ENCODE results near the gene UACA. TPM values are rescaled to one million over a fixed set of nuclear protein-coding genes. Genes with fewer than 3 reads are reported as not detected.
"Not testable (repeated sequence)": the region's sequence is repeated elsewhere in the genome, so short reads cannot be mapped to it uniquely, and the experiment has no call there.

Gene UACA
- polyA plus RNA-seq, 1 donor (not counting 4 experiments of a cell fraction or from before 2014, with no cell fraction given) = 26.6 TPM

- Histone ChIP-seq H3K27ac (ENCODE audit: control insufficient read depth, insufficient read depth, low read length) (no peak overlapping the region), H3K4me2 (ENCODE audit: control insufficient read depth, extremely low read depth, insufficient read depth, low read depth, low read length) (no peak overlapping the region), H3K36me3 (ENCODE audit: control insufficient read depth in 2 of 2, extremely low read depth in 1 of 2, insufficient read depth in 2 of 2, low read length in 2 of 2) (no peaks in the 10 kb centered on the region), H2AFZ (ENCODE audit: control insufficient read depth, low read length) (no peak overlapping the region), H3K9ac (ENCODE audit: control insufficient read depth, extremely low read depth, insufficient read depth, low read length) (no peak overlapping the region), H3K4me1 (ENCODE audit: control insufficient read depth, extremely low read depth, insufficient read depth, low read length) (no peaks in the 10 kb centered on the region), H4K20me1 (ENCODE audit: control insufficient read depth, extremely low read depth, insufficient read depth, low read length) (no peaks in the 10 kb centered on the region), H3K79me2 (ENCODE audit: control insufficient read depth, insufficient read depth, low read length) (no peaks in the 10 kb centered on the region), H3K9me1 (ENCODE audit: control insufficient read depth, extremely low read depth, insufficient read depth, low read length) (no peaks in the 10 kb centered on the region), H3K27me3 (ENCODE audit: control insufficient read depth, extremely low read depth, insufficient read depth, low read length) (peaks cover 7% of the 10 kb centered on the region), H3K9me3 (ENCODE audit: control insufficient read depth, low read depth, low read length) (no peaks in the 10 kb centered on the region), H3K4me3 (ENCODE audit: control insufficient read depth in 2 of 3, extremely low read depth in 1 of 3, insufficient read depth in 2 of 3, low read depth in 1 of 3, low read length in 3 of 3) (no peak overlapping the region)
- no peak for TF ChIP-seq EZH2 (IDR thresholded peaks at IDR 0.05; ENCODE audit: low read length)
- TF ChIP-seq, protein P1, sequence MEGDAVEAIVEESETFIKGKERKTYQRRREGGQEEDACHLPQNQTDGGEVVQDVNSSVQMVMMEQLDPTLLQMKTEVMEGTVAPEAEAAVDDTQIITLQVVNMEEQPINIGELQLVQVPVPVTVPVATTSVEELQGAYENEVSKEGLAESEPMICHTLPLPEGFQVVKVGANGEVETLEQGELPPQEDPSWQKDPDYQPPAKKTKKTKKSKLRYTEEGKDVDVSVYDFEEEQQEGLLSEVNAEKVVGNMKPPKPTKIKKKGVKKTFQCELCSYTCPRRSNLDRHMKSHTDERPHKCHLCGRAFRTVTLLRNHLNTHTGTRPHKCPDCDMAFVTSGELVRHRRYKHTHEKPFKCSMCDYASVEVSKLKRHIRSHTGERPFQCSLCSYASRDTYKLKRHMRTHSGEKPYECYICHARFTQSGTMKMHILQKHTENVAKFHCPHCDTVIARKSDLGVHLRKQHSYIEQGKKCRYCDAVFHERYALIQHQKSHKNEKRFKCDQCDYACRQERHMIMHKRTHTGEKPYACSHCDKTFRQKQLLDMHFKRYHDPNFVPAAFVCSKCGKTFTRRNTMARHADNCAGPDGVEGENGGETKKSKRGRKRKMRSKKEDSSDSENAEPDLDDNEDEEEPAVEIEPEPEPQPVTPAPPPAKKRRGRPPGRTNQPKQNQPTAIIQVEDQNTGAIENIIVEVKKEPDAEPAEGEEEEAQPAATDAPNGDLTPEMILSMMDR (optimal IDR thresholded peaks at IDR 0.05 in 1 of 3, IDR thresholded peaks at IDR 0.05 in 1 of 3, conservative IDR thresholded peaks at IDR 0.05 in 1 of 3; ENCODE audit: extremely low read depth in 1 of 3, insufficient read depth in 2 of 3, low read length in 3 of 3) = no peak
- dilution Hi-C loops (cut with MboI; ENCODE audit: extremely low pct_ligation_motif_present, low sequenced_read_pairs) = no loop called here
- no peak for FAIRE-seq
- DNase-seq (ENCODE audit: low read depth, low spot score) = no peak
Measured at GRCh38 chr15:70617076-70617910, 146.1 kb downstream of the UACA start.

GRCh38 chr15:70616311-70616756, 147.0 kb downstream of the UACA start:
- H3K4me2 ChIP-seq (ENCODE audit: control insufficient read depth, extremely low read depth, insufficient read depth, low read depth, low read length); H3K27ac ChIP-seq (ENCODE audit: control insufficient read depth, insufficient read depth, low read length); H3K36me3 ChIP-seq (ENCODE audit: control insufficient read depth in 2 of 2, extremely low read depth in 1 of 2, insufficient read depth in 2 of 2, low read length in 2 of 2); DNase-seq (ENCODE audit: low read depth, low spot score); H4K20me1 ChIP-seq (ENCODE audit: control insufficient read depth, extremely low read depth, insufficient read depth, low read length); H3K4me1 ChIP-seq (ENCODE audit: control insufficient read depth, extremely low read depth, insufficient read depth, low read length); H2AFZ ChIP-seq (ENCODE audit: control insufficient read depth, low read length); H3K4me3 ChIP-seq (ENCODE audit: control insufficient read depth in 2 of 3, extremely low read depth in 1 of 3, insufficient read depth in 2 of 3, low read depth in 1 of 3, low read length in 3 of 3); H3K9me1 ChIP-seq (ENCODE audit: control insufficient read depth, extremely low read depth, insufficient read depth, low read length); H3K9me3 ChIP-seq (ENCODE audit: control insufficient read depth, low read depth, low read length); H3K27me3 ChIP-seq (ENCODE audit: control insufficient read depth, extremely low read depth, insufficient read depth, low read length); FAIRE-seq; H3K79me2 ChIP-seq (ENCODE audit: control insufficient read depth, insufficient read depth, low read length); dilution Hi-C loops (cut with MboI; ENCODE audit: extremely low pct_ligation_motif_present, low sequenced_read_pairs); H3K9ac ChIP-seq (ENCODE audit: control insufficient read depth, extremely low read depth, insufficient read depth, low read length): not testable (repeated sequence)
